BE2C (cell line): ENCODE results near the gene FAAP24.
A peak's percentile ranks its signal among the peaks of the same experiment; 100 is the strongest.
"Not testable (repeated sequence)": the region's sequence is repeated elsewhere in the genome, so short reads cannot be mapped to it uniquely, and the experiment has no call there.

Experiments
- DNase-seq: peaks from one replicate; pipeline ENCODE4 v3.0.0-alpha.2; 2020
- H3K27me3 ChIP-seq: fragments of 250-450 bp; sonication (Bioruptor Pico); 2 replicates; pipeline ENCODE4 v1.5.1; 2020; ENCODE audit warnings: mild to moderate bottlenecking
- H3K36me3 ChIP-seq: fragments of 250-450 bp; sonication (Bioruptor Pico); 2 replicates; pipeline ENCODE4 v1.5.1; 2020; ENCODE audit warnings: mild to moderate bottlenecking
- H3K4me1 ChIP-seq: fragments of 250-450 bp; sonication (Bioruptor Pico); 2 replicates; pipeline ENCODE4 v1.5.1; 2020
- H3K4me3 ChIP-seq: 2 replicates; pipeline ENCODE4 v1.5.1; 2011; ENCODE audit warnings: low read depth, low read length
- H3K9me3 ChIP-seq: fragments of 250-450 bp; sonication (Bioruptor Pico); 2 replicates; pipeline ENCODE4 v1.5.1; 2020
- TF ChIP-seq, protein P1 (sequence below): IDR thresholded peaks from 2 replicates; pipeline ENCODE4 v1.5.1; 2012; ENCODE audit warnings: mild to moderate bottlenecking, low read depth, low read length

Gene FAAP24

DNA sequence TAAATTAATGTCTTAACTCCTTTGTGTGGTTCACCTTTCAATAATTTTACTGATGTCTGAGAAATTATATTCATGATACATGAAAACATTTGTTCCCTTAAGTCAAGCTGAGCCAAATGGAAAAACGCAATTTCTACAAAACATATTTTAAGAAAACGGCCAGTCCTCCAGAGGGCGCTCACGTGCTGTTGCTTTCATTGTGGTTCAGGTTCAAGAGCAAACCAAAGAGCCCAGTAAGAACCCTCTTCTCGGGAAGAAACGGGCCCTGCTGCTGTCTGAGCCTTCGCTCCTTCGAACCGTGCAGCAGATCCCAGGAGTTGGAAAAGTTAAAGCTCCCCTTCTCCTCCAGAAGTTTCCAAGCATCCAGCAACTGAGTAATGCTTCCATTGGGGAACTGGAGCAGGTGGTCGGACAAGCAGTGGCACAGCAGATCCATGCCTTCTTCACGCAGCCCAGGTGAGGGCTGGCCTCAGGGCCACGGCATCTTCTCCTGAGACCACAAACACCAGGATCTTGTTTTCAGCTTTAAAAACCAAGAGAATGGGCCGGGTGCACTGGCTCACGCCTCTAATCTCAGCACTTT, 4.3 kb downstream of the FAAP24 start:
- H3K27me3 ChIP-seq, result no peaks in the 10 kb centered on the region
- no peak overlapping the region for H3K4me3 ChIP-seq
- TF ChIP-seq, protein P1, sequence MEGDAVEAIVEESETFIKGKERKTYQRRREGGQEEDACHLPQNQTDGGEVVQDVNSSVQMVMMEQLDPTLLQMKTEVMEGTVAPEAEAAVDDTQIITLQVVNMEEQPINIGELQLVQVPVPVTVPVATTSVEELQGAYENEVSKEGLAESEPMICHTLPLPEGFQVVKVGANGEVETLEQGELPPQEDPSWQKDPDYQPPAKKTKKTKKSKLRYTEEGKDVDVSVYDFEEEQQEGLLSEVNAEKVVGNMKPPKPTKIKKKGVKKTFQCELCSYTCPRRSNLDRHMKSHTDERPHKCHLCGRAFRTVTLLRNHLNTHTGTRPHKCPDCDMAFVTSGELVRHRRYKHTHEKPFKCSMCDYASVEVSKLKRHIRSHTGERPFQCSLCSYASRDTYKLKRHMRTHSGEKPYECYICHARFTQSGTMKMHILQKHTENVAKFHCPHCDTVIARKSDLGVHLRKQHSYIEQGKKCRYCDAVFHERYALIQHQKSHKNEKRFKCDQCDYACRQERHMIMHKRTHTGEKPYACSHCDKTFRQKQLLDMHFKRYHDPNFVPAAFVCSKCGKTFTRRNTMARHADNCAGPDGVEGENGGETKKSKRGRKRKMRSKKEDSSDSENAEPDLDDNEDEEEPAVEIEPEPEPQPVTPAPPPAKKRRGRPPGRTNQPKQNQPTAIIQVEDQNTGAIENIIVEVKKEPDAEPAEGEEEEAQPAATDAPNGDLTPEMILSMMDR, result peak; percentile 91
- H3K9me3 ChIP-seq, result no peaks in the 10 kb centered on the region
- H3K4me1 ChIP-seq, result no peaks in the 10 kb centered on the region
- H3K36me3 ChIP-seq, result 0 out of 2 replicates have a peak, but pooled peaks cover 2% of the 10 kb centered on the region
- DNase-seq, result peak; percentile 79

DNA sequence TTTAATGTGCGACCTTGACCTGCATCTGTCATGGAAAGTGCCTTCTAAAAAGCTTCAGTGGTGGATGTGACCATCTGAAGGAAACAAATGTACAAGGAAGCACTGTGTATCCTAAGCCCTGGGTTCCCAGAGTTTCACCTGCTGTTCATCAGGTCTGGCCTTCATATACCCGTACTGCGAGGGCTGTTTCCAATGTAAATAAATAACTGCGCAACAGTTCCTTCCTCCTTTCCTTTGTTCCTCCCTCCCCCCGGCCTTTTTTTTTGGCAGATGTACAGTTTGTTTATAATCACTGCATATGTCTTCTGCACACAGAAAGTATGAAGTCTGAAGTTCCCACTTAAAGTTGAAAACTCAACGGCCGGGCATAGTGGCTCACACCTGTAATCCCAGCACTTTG, 5.2 kb downstream of the FAAP24 start:
- Histone ChIP-seq H3K4me1 (no peaks in the 10 kb centered on the region), H3K9me3 (no peaks in the 10 kb centered on the region), H3K4me3 (no peak overlapping the region), H3K27me3 (no peaks in the 10 kb centered on the region), H3K36me3 (0 out of 2 replicates have a peak, but pooled peaks cover 2% of the 10 kb centered on the region)
- DNase-seq, result no peak
- TF ChIP-seq, protein P1, result no peak

DNA sequence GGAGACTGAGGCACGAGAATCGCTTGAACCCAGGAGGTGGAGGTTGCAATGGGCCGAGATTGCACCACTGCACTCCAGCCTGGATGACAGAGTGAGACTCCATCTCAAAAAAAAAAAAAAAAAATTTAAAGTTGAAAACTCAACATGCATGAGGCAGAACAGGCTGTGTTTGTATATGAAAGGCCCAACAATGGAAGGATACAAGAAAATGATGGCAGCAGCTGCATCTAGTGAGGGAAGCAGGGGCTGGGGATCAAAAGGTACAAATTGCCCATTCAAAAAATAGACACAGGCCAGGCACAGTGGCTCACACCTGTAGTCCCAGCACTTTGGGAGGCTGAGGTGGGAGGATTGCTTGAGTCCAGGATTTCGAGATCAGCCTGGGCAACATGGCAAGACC, 5.8 kb downstream of the FAAP24 start:
- H3K9me3 ChIP-seq, H3K27me3 ChIP-seq, H3K36me3 ChIP-seq, H3K4me3 ChIP-seq, H3K4me1 ChIP-seq, DNase-seq: not testable (repeated sequence)

DNA sequence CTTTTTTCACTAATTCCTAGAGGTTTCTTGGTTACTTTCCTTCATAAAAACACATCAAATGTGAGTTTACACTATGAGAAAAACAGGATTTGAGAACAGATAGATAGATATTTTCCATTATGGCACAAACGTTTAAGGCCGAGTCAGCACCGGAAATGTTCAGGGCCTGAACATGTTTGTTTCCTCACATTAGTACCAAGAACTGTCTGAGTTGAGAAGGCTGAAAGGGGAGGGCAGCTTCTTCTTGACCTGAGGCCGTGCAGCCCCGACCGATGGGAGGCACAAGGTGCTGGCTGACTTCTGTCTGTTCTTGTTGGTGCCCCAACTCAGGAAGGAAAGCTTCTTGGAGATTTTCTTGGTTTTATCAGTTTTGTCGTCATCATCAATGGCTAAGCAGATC, 7.8 kb downstream of the FAAP24 start:
- not testable (repeated sequence) for DNase-seq, H3K4me3 ChIP-seq, H3K9me3 ChIP-seq, H3K27me3 ChIP-seq, H3K36me3 ChIP-seq, H3K4me1 ChIP-seq

DNA sequence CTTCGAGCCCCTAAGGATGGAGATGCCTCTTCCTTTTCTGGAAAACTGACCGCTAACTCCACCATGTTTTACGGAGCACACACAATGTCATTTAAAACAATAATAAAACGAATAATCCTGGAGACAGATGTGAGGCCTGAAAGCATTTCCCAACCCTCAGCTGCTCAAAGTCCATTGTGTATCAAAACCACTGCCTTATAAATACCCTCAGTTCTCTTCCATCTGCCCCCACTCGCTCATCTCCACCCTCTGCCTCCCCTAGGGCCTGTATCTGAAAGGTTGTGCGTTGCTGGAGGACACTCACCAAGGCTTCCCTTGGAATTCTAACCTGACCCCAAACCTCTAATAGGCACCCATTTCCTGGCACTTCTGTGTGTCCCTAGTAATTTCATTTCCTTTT, 10.4 kb downstream of the FAAP24 start:
- not testable (repeated sequence) for H3K4me1 ChIP-seq, H3K36me3 ChIP-seq, DNase-seq, H3K27me3 ChIP-seq, H3K9me3 ChIP-seq, H3K4me3 ChIP-seq

DNA sequence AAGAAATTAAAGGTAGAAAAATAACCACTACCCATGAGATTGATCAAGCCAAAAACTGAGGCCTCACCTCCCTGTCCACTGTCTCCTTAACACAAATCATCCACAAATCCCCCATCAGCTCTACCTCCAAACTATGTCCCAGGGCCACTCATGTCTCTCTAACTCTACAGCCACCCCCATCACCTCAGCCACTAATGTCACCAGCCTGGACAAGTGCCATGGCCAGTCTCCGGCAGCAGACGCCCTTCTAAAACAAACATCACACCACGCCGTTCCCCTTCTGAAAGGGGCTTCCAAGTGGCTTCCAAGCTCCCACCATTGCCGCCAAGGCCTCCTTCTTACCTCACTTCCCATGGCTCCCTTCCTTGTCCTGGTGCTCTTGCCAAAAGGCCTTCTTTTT, 16.2 kb downstream of the FAAP24 start:
- H3K36me3 ChIP-seq, H3K4me3 ChIP-seq, H3K27me3 ChIP-seq, H3K9me3 ChIP-seq, DNase-seq, H3K4me1 ChIP-seq: not testable (repeated sequence)

DNA sequence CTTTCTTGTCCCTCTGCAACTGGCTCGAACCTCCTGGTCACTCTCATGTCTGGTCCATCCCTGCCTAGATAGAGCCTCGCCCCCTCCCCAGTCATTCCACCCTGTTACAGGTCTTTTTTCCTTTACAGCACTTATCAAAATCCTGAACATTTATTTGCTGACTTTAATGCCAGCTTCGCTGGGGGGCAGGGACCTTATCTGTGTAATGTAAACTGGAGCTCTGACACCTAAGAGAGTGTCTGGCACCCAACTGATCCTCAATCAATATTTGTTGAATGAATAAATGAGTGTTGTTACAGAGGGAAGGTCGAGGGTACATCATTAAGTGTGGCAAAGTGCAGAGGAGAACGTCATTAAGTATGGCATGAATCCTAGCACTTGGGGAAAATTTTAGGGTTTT, 16.7 kb downstream of the FAAP24 start:
- Histone ChIP-seq H3K27me3 (no peaks in the 10 kb centered on the region), H3K4me1 (no peaks in the 10 kb centered on the region), H3K4me3 (no peak overlapping the region), H3K9me3 (no peaks in the 10 kb centered on the region), H3K36me3 (no peaks in the 10 kb centered on the region)
- TF ChIP-seq, protein P1, result no peak
- no peak for DNase-seq

DNA sequence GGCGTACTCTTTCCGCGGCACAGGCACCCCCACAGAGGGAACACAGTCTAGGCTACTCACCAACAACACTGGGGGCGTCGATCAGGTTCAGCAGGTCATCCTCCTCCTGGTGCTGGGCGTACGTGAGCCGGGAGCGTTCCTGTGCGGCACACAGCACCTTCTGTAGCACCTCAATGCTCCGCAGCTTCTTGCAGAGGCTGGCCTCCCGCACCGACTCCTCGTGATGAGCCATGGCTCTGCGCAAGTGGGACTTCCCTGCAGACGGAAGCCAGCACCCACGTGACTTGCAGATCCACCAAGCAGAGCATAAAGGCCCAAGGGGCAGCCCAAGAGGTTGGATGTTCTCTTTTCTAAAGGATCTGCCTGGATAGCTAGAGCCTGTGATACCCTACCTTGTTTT, 23.9 kb downstream of the FAAP24 start:
- not testable (repeated sequence) for H3K27me3 ChIP-seq, H3K4me1 ChIP-seq, DNase-seq, H3K36me3 ChIP-seq, H3K9me3 ChIP-seq, H3K4me3 ChIP-seq

DNA sequence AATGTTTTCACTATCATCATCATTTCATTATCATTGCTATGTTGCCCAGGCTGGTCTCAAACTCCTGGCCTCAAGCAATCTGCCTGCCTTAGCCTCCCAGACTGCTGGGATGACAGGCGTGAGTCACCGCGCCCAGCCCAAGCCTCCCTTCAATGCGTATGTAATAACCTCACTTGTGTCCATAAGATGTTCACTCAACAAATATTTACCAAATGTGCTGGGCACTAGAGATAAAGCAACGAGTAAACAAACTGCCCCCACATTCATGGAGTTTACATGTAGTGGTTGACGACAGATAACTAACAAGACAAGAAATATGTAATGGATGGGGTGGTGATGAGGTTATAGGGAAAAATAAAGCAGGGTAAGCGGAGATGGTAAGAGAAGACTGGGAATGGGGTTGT, 25.0 kb downstream of the FAAP24 start:
- DNase-seq, H3K9me3 ChIP-seq, H3K27me3 ChIP-seq, H3K4me1 ChIP-seq, H3K36me3 ChIP-seq, H3K4me3 ChIP-seq: not testable (repeated sequence)
